Melanocyte of skin (primary cell): Measurements from ENCODE around the gene KCNC3. TPM values are rescaled to one million over a fixed set of nuclear protein-coding genes. Genes with fewer than 3 reads are reported as not detected.

Experiments
- total RNA-seq, 2 donors: library from RNA; depleted of rRNA; stranded (reverse); fragments of >200 nt; gene quantifications; 2 replicates each; pipeline ENCODE4 v1.2.3, GENCODE V29; 2012

Gene KCNC3
- under 1 TPM; under 0.01 TPM for total RNA-seq

GRCh38 chr19:50329146-50329925, at the start of gene KCNC3:
TSS of gene KCNC3 (minus strand) at chr19:50329377. CDS start at chr19:50329082, 295 bp downstream.

GRCh38 chr19:50376166-50377050, 47.2 kb upstream of the KCNC3 start, which contains the start of gene NR1H2:
TSS of gene NR1H2 (plus strand) at chr19:50376457. CDS start at chr19:50377606, 1,149 bp downstream.

GRCh38 chr19:50365434-50366306, 36.5 kb upstream of the KCNC3 start, which contains the start of gene NAPSA:
TSS of gene NAPSA (minus strand) at chr19:50365639. CDS start at chr19:50365621, 18 bp downstream.

Other genes with a start within 250 kb of the KCNC3 start
- not detected for gene IZUMO2, start 166.1 kb downstream of the KCNC3 start, total RNA-seq
- 1 to 10 TPM in 1 of 2 donors, under 1 TPM in 1; 1.00 to 5.5 TPM for gene MYH14, start 125.8 kb downstream of the KCNC3 start, total RNA-seq
- gene NAPSA, start 36.3 kb upstream of the KCNC3 start, total RNA-seq = 1 to 10 TPM in 1 of 2 donors, not detected in 1; 1.4 TPM
- gene NR1H2, start 47.1 kb upstream of the KCNC3 start, total RNA-seq = 10 to 100 TPM; 67.1 to 88.9 TPM
- gene POLD1, start 55.0 kb upstream of the KCNC3 start, total RNA-seq = 10 to 100 TPM; 30.3 to 73.3 TPM
- gene SPIB, start 89.6 kb upstream of the KCNC3 start, total RNA-seq = not detected
- gene MYBPC2, start 103.5 kb upstream of the KCNC3 start, total RNA-seq = not detected
- 10 to 100 TPM; 44.3 to 55.7 TPM for gene EMC10, start 147.1 kb upstream of the KCNC3 start, total RNA-seq
- gene GARIN5A, start 147.5 kb upstream of the KCNC3 start, total RNA-seq = not detected
- 10 to 100 TPM; 24.6 to 25.8 TPM for gene JOSD2, start 181.8 kb upstream of the KCNC3 start, total RNA-seq
- not detected for gene ASPDH, start 184.5 kb upstream of the KCNC3 start, total RNA-seq
- under 1 TPM in 1 of 2 donors, not detected in 1; under 0.01 TPM for gene LRRC4B, start 239.1 kb upstream of the KCNC3 start, total RNA-seq